Trophoblast cell (in vitro differentiated cells and primary cell): ENCODE data around the gene PTPN9.
"Not testable (repeated sequence)": the region's sequence is repeated elsewhere in the genome, so short reads cannot be mapped to it uniquely, and the experiment has no call there.

ENCODE experiments used
- DNase-seq, 2 donors: peaks; one replicate each; pipeline ENCODE4 v3.0.0-alpha.2; 2016
- H2AFZ ChIP-seq: 2 replicates; pipeline ENCODE4 v1.6.1; 2013; ENCODE audit warnings: low read length, moderate library complexity, mild to moderate bottlenecking; ENCODE audit not compliant: insufficient read depth, poor library complexity
- H2AK5ac ChIP-seq: 2 replicates; pipeline ENCODE4 v1.6.1; 2013; ENCODE audit warnings: mild to moderate bottlenecking, low read length
- H2BK120ac ChIP-seq: 2 replicates; pipeline ENCODE4 v1.6.1; 2013; ENCODE audit warnings: low read length, mild to moderate bottlenecking, moderate library complexity; ENCODE audit not compliant: insufficient read depth, poor library complexity
- H2BK12ac ChIP-seq: 2 replicates; pipeline ENCODE4 v1.6.1; 2013; ENCODE audit warnings: mild to moderate bottlenecking, low read length, moderate library complexity
- H2BK5ac ChIP-seq: 2 replicates; pipeline ENCODE4 v1.6.1; 2013; ENCODE audit warnings: low read length, low read depth, moderate library complexity, mild to moderate bottlenecking; ENCODE audit not compliant: poor library complexity
- H3K14ac ChIP-seq: 2 replicates; pipeline ENCODE4 v1.6.1; 2013; ENCODE audit warnings: mild to moderate bottlenecking, low read length
- H3K18ac ChIP-seq: 2 replicates; pipeline ENCODE4 v1.6.1; 2013; ENCODE audit warnings: mild to moderate bottlenecking, low read length
- H3K23ac ChIP-seq: 2 replicates; pipeline ENCODE4 v1.6.1; 2013; ENCODE audit warnings: low read length
- H3K27ac ChIP-seq: 2 replicates; pipeline ENCODE4 v1.5.1; 2013; ENCODE audit warnings: low read depth, mild to moderate bottlenecking, inconsistent platforms, low read length, moderate library complexity
- H3K27me3 ChIP-seq: 2 replicates; pipeline ENCODE4 v1.6.1; 2013; ENCODE audit warnings: inconsistent platforms, mild to moderate bottlenecking, low read length, moderate library complexity; ENCODE audit not compliant: insufficient read depth
- H3K36me3 ChIP-seq, 2 experiments: 1 replicate in 1 of 2; 2 replicates in 1 of 2; pipeline ENCODE4 v1.6.1; 2013; ENCODE audit warnings: low read length in 2 of 2, mild to moderate bottlenecking in 2 of 2, moderate library complexity in 1 of 2; ENCODE audit not compliant: insufficient read depth in 2 of 2, control insufficient read depth in 1 of 2
- H3K4ac ChIP-seq: 2 replicates; pipeline ENCODE4 v1.6.1; 2013; ENCODE audit warnings: low read depth, mild to moderate bottlenecking, low read length, moderate library complexity
- H3K4me1 ChIP-seq, 2 experiments: 1 replicate in 1 of 2; 2 replicates in 1 of 2; pipeline ENCODE4 v1.6.1; 2013; ENCODE audit warnings: low read length in 2 of 2, mild to moderate bottlenecking in 2 of 2, moderate library complexity in 1 of 2; ENCODE audit not compliant: insufficient read depth in 2 of 2, control insufficient read depth in 1 of 2
- H3K4me2 ChIP-seq: 2 replicates; pipeline ENCODE4 v1.6.1; 2013; ENCODE audit warnings: inconsistent platforms, mild to moderate bottlenecking, low read length, moderate library complexity
- H3K4me3 ChIP-seq: 2 replicates; pipeline ENCODE4 v1.5.1; 2013; ENCODE audit warnings: mild to moderate bottlenecking, low read depth, low read length, inconsistent platforms
- H3K79me1 ChIP-seq: one replicate; pipeline ENCODE4 v1.6.1; 2013; ENCODE audit warnings: low read length
- H3K79me2 ChIP-seq: 2 replicates; pipeline ENCODE4 v1.6.1; 2013; ENCODE audit warnings: low read length, mild to moderate bottlenecking; ENCODE audit not compliant: control insufficient read depth, insufficient read depth, poor library complexity
- H3K9ac ChIP-seq: 2 replicates; pipeline ENCODE4 v1.6.1; 2013; ENCODE audit warnings: mild to moderate bottlenecking, low read length
- H3K9me3 ChIP-seq: 2 replicates; pipeline ENCODE4 v1.6.1; 2013; ENCODE audit warnings: low read depth, mild to moderate bottlenecking, control low read depth, inconsistent platforms, low read length; ENCODE audit not compliant: insufficient read depth
- H4K12ac ChIP-seq: 2 replicates; pipeline ENCODE4 v1.6.1; 2013; ENCODE audit warnings: low read depth, mild to moderate bottlenecking, low read length, moderate library complexity
- H4K8ac ChIP-seq: 2 replicates; pipeline ENCODE4 v1.6.1; 2013; ENCODE audit warnings: low read depth, mild to moderate bottlenecking, low read length, moderate library complexity
- H4K91ac ChIP-seq: one replicate; pipeline ENCODE4 v1.6.1; 2013; ENCODE audit warnings: low read depth, mild to moderate bottlenecking, low read length, moderate library complexity
- WGBS: extraction: QIAGEN DNeasy Blood & Tissue Kit; methylation state at CpG from one replicate; pipeline ENCODE4 v1.1.7; 2013; ENCODE audit warnings: missing lambda C conversion rate; ENCODE audit not compliant: insufficient read length, insufficient coverage; ENCODE audit errors: extremely low coverage; 5-methylcytosine and 5-hydroxymethylcytosine counted together

The PTPN9 gene

DNA sequence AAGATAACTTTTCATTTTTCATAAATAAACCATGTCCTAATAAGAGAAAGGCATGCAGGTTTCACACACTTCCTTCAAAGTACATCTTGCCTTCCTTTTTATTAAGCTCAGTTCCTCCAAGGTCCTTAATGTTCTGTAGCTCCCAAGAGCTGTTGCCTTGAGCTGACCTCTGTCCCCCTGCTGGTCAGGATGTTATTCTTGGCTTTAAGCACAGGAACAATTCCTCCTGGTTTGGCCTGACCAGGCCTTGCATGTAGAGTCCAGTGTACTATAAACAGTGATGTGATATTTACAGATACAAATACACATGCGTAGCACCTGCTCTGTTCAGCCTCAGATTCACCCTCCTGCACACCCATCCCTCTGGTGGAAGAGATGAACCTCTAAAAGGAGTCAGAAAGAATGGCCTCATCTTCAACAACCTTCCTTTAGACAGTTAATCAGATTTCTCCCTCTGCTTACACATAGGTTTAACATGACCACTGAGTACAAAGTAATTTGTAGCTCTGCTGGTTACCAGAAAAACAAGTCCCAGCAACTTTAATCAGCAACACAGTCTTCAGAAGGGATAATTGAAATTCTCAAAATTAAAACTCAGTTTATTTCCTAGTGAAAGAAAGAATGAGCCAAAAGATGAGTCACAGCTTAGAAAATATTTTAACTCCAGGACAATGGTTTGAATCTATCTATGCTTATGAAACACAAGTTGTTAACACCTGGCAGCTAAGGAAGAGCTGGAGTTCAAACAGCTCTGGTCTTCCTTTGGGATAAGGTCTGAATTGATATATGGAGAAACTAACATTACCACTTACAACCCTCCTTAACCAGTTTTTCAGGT, 46.5 kb downstream of the PTPN9 start:
- Histone ChIP-seq H3K27ac (no peak overlapping the region), H3K4me1 (peaks cover 0 to 2% of the 10 kb centered on the region in 2 experiments), H3K14ac (no peak overlapping the region), H3K9ac (no peak overlapping the region), H3K79me2 (no peaks in the 10 kb centered on the region), H2AFZ (no peak overlapping the region), H4K8ac (no peak overlapping the region), H3K4me2 (no peak overlapping the region), H2BK120ac (no peak overlapping the region), H2BK5ac (no peak overlapping the region), H2BK12ac (no peak overlapping the region), H3K4me3 (no peak overlapping the region), H3K18ac (no peak overlapping the region), H3K36me3 (peaks cover 0 to 2% of the 10 kb centered on the region in 2 experiments), H3K9me3 (no peaks in the 10 kb centered on the region), H3K27me3 (no peaks in the 10 kb centered on the region), H3K4ac (no peak overlapping the region), H4K12ac (no peak overlapping the region), H3K23ac (no peak overlapping the region), H3K79me1 (no peaks in the 10 kb centered on the region), H2AK5ac (no peak overlapping the region), H4K91ac (no peak overlapping the region)
- no CpG with 5 or more reads among the region's 1 CpG for WGBS
- peak; percentile 69 to 85 for DNase-seq

DNA sequence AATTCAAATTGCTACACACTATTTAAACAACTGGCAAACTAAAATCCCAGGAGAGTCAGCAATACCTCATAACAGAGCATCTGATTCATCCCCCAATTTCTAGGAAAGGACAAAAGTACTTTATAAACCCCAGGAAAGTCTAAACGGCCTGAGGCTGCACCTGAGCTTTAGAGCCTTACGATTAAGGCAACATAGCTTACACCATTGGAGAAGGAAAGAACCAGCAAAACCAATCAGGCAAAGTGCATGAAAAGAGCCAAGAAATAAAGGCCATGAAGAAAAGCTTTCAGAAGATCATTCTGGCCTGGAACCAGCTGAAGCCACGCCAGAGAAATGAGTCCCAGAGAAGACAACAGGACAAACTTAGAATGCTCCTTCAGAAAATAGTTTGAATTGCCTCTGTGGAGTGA, 48.1 kb downstream of the PTPN9 start:
- Histone ChIP-seq H2AK5ac (no peak overlapping the region), H4K12ac (no peak overlapping the region), H2BK5ac (no peak overlapping the region), H3K4ac (no peak overlapping the region), H3K4me3 (no peak overlapping the region), H3K23ac (no peak overlapping the region), H3K27ac (no peak overlapping the region), H4K8ac (no peak overlapping the region), H2AFZ (no peak overlapping the region), H3K27me3 (no peaks in the 10 kb centered on the region), H2BK12ac (no peak overlapping the region), H3K4me2 (no peak overlapping the region), H3K9ac (no peak overlapping the region), H3K9me3 (no peaks in the 10 kb centered on the region), H3K18ac (no peak overlapping the region), H3K79me2 (no peaks in the 10 kb centered on the region), H3K14ac (no peak overlapping the region), H2BK120ac (no peak overlapping the region), H3K79me1 (no peaks in the 10 kb centered on the region), H3K36me3 (peaks cover 4 to 6% of the 10 kb centered on the region in 2 experiments), H3K4me1 (peaks cover 0 to 2% of the 10 kb centered on the region in 2 experiments), H4K91ac (no peak overlapping the region)
- no peak for DNase-seq
- WGBS, result no CpG with 5 or more reads among the region's 3 CpGs

DNA sequence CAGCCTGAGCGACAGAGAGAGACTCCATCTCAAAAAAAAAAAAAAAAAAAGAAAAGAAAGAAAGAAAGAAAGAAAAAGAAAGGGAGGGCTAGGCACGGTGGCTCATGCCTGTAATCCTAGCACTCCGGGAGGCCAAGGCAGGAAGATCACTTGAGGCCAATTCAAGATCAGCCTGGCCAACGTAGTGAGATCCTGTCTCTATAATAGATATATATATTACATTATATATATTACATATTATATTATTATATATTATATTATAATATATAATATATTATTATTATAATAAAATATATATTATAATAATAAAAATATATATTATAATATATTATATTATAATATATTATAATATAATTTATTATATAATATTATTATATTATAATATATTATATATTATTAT, 48.9 kb downstream of the PTPN9 start:
- Histone ChIP-seq H2AK5ac (no peak overlapping the region), H2BK12ac (no peak overlapping the region), H3K79me1 (no peaks in the 10 kb centered on the region), H3K79me2 (no peaks in the 10 kb centered on the region), H3K4me1 (peaks cover 0 to 2% of the 10 kb centered on the region in 2 experiments), H2BK5ac (no peak overlapping the region), H4K8ac (no peak overlapping the region), H2AFZ (no peak overlapping the region), H4K12ac (no peak overlapping the region), H3K4ac (no peak overlapping the region), H3K4me3 (no peak overlapping the region), H3K14ac (no peak overlapping the region), H3K4me2 (no peak overlapping the region), H3K9ac (no peak overlapping the region), H3K36me3 (peaks cover 6 to 12% of the 10 kb centered on the region in 2 experiments), H4K91ac (no peak overlapping the region), H3K18ac (no peak overlapping the region), H3K23ac (no peak overlapping the region), H3K9me3 (no peaks in the 10 kb centered on the region), H3K27me3 (no peaks in the 10 kb centered on the region), H2BK120ac (no peak overlapping the region), H3K27ac (no peak overlapping the region)
- WGBS, result no CpG with 5 or more reads among the region's 4 CpGs
- DNase-seq, result no peak

DNA sequence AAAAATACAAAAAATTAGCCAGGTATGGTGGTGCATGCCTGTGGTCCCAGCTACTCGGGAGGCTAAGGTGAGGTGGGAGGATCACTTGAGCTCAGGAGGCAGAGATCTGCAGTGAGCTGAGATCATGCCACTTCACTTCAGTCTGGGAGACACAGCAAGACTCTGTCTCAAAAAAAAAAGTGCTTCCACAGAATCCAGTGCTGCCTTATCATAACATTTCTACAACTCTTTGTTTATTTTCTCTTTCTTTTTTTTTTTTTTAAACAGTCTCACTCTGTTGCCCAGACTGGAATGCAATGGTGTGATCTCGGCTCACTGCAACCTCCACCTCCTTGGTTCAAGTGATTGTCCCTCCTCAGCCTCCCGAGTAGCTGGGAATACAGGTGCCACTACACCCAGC, 53.4 kb downstream of the PTPN9 start:
- H3K4ac ChIP-seq, DNase-seq, H2AFZ ChIP-seq, H2AK5ac ChIP-seq, H3K23ac ChIP-seq, H3K4me2 ChIP-seq, H4K91ac ChIP-seq, H3K27ac ChIP-seq, H4K12ac ChIP-seq, H3K14ac ChIP-seq, H2BK5ac ChIP-seq, H3K18ac ChIP-seq, H3K79me2 ChIP-seq, H3K4me1 ChIP-seq, H3K4me3 ChIP-seq, H3K79me1 ChIP-seq, H3K27me3 ChIP-seq, H4K8ac ChIP-seq, H3K9ac ChIP-seq, H3K9me3 ChIP-seq, H2BK12ac ChIP-seq, H2BK120ac ChIP-seq: not testable (repeated sequence)
- no CpG with 5 or more reads among the region's 3 CpGs for WGBS
- H3K36me3 ChIP-seq, result peaks cover 14 to 32% of the 10 kb centered on the region in 2 experiments
